HCT116 (cell line): ENCODE results near the gene DCAF6. TPM values are rescaled to one million over a fixed set of nuclear protein-coding genes. Genes with fewer than 3 reads are reported as not detected.

Experiments
- ATAC-seq: fragments of 200-7000 bp; cut with Tn5 transposase; 2 replicates; pipeline ENCODE4 v1.9.1; 2020; ENCODE audit warnings: mild to moderate bottlenecking, moderate library complexity
- BruUV-seq: library from RNA; stranded (reverse); fragments of 400-500 nt; replicated peaks from 2 replicates; lab custom pipeline; 2021; lab: Mats Ljungman, UMichigan
- CTCF ChIA-PET: fragments of 300-600 bp; sonication (Branson Sonifier 250); formaldehyde crosslinking; loops from one replicate; lab custom pipeline; 2021; ENCODE audit warnings: antibody characterized with exemption; lab: Charles Lee
- POLR2A ChIA-PET: fragments of 300-600, 350-600 bp; sonication (Branson Sonifier 250); formaldehyde crosslinking; loops from one replicate; lab custom pipeline; 2021; ENCODE audit warnings: antibody characterized with exemption; lab: Charles Lee
- RAD21 ChIA-PET, 2 experiments: fragments of 300-600 bp; sonication (Branson Sonifier 250); formaldehyde crosslinking; loops; one replicate each; lab custom pipeline; 2023; ENCODE audit warnings: low total read pairs in 2 of 2; ENCODE audit not compliant: uncharacterized antibody in 2 of 2, unreplicated experiment in 2 of 2, low non-redundant PET in 1 of 2; lab: Charles Lee
- DNase-seq: peaks from one replicate; pipeline ENCODE4 v3.0.0-alpha.2; 2010; ENCODE audit warnings: low read depth, low spot score
- H2AFZ ChIP-seq: fragments of 200-600 bp; shearing (Covaris generic), sonication (generic); 2 replicates; pipeline ENCODE4 v1.6.1; 2017; ENCODE audit warnings: low read depth, mixed run types, mixed read lengths, antibody characterized with exemption, low read length; ENCODE audit not compliant: poor library complexity, severe bottlenecking
- H3K27ac ChIP-seq: 2 replicates; pipeline ENCODE4 v1.5.1; 2012; ENCODE audit warnings: low read depth, low read length
- H3K27me3 ChIP-seq: fragments of 200-600 bp; sonication (generic); 2 replicates; pipeline ENCODE4 v1.6.1; 2016; ENCODE audit warnings: mixed run types, low read length, mixed read lengths; ENCODE audit not compliant: insufficient read depth
- H3K36me3 ChIP-seq, 2 experiments: fragments of 200-500 bp in 1 of 2; fragments of 200-600 bp in 1 of 2; sonication (Bioruptor generic) in 1 of 2; sonication (generic) in 1 of 2; 2 replicates each; pipeline versions ENCODE4 v1.5.1 to v1.6.1; 2014 to 2016; ENCODE audit warnings: low read length in 2 of 2, inconsistent platforms in 1 of 2, mixed read lengths in 1 of 2, mixed run types in 1 of 2; ENCODE audit not compliant: insufficient read depth in 2 of 2, control insufficient read depth in 1 of 2
- H3K4me1 ChIP-seq, 2 experiments: fragments of 200-600 bp in 1 of 2; sonication (generic) in 1 of 2; 2 replicates each; pipeline versions ENCODE4 v1.5.1 to v1.6.1; 2012 to 2017; ENCODE audit warnings: low read length in 2 of 2, inconsistent platforms in 1 of 2, mild to moderate bottlenecking in 1 of 2, mixed read lengths in 1 of 2, mixed run types in 1 of 2, moderate library complexity in 1 of 2; ENCODE audit not compliant: insufficient read depth in 2 of 2, control insufficient read depth in 1 of 2
- H3K4me2 ChIP-seq: fragments of 200-600 bp; sonication (generic); 2 replicates; pipeline ENCODE4 v1.6.1; 2017; ENCODE audit warnings: mixed run types, low read length, mixed read lengths
- H3K4me3 ChIP-seq, 2 experiments: fragments of 200-600 bp in 1 of 2; sonication (generic) in 1 of 2; replicated peaks in 1 of 2; 2 replicates each; pipeline ENCODE4 v1.5.1; 2011 to 2016; ENCODE audit warnings: low read length in 2 of 2, control low read depth in 1 of 2, low read depth in 1 of 2, mild to moderate bottlenecking in 1 of 2, mixed read lengths in 1 of 2, mixed run types in 1 of 2
- H3K79me2 ChIP-seq: fragments of 200-600 bp; sonication (generic); 2 replicates; pipeline ENCODE4 v1.6.1; 2017; ENCODE audit warnings: mild to moderate bottlenecking, mixed run types, low read length, moderate library complexity, mixed read lengths; ENCODE audit not compliant: insufficient read depth
- H3K9ac ChIP-seq: fragments of 200-600 bp; sonication (generic); 2 replicates; pipeline ENCODE4 v1.6.1; 2016; ENCODE audit warnings: low read length, mixed read lengths
- H3K9me2 ChIP-seq: fragments of 200-600 bp; sonication (generic), shearing (Covaris generic); 2 replicates; pipeline ENCODE4 v1.6.1; 2017; ENCODE audit warnings: mixed run types, mild to moderate bottlenecking, moderate library complexity; ENCODE audit not compliant: insufficient read depth
- H3K9me3 ChIP-seq, 2 experiments: fragments of 200-500 bp in 1 of 2; fragments of 200-600 bp in 1 of 2; sonication (Bioruptor generic) in 1 of 2; sonication (generic) in 1 of 2; 2 replicates each; pipeline ENCODE4 v1.6.1; 2014 to 2017; ENCODE audit warnings: low read length in 2 of 2, mixed read lengths in 2 of 2, inconsistent platforms in 1 of 2, low read depth in 1 of 2, mild to moderate bottlenecking in 1 of 2, mixed run types in 1 of 2, moderate library complexity in 1 of 2; ENCODE audit not compliant: control insufficient read depth in 1 of 2, insufficient read depth in 1 of 2
- H4K20me1 ChIP-seq: fragments of 200-600 bp; sonication (generic), shearing (Covaris generic); 2 replicates; pipeline ENCODE4 v1.6.1; 2017; ENCODE audit warnings: mixed run types, mild to moderate bottlenecking, moderate library complexity; ENCODE audit not compliant: insufficient read depth
- CBX3 ChIP-seq: IDR thresholded peaks from 2 replicates; pipeline ENCODE4 v1.6.1; 2012; ENCODE audit warnings: low read depth
- ELF1 ChIP-seq: IDR thresholded peaks from 2 replicates; pipeline ENCODE4 v1.6.1; 2012; ENCODE audit warnings: low read depth, borderline replicate concordance
- EZH2 ChIP-seq: fragments of 200-600 bp; sonication (generic); IDR thresholded peaks from 2 replicates; pipeline ENCODE4 v1.6.1; 2017; ENCODE audit warnings: antibody characterized with exemption, mixed run types
- FOSL1 ChIP-seq: IDR thresholded peaks from 2 replicates; pipeline ENCODE4 v1.6.1; 2012; ENCODE audit warnings: low read depth
- POLR2AphosphoS5 ChIP-seq: IDR thresholded peaks from 2 replicates; pipeline ENCODE4 v1.6.1; 2011; ENCODE audit warnings: mild to moderate bottlenecking, low read depth, low read length, moderate library complexity
- SP1 ChIP-seq: IDR thresholded peaks from 2 replicates; pipeline ENCODE4 v1.6.1; 2012; ENCODE audit warnings: low read depth
- SRF ChIP-seq: IDR thresholded peaks from 2 replicates; pipeline ENCODE4 v1.6.1; 2012; ENCODE audit warnings: low read depth
- YY1 ChIP-seq: IDR thresholded peaks from 2 replicates; pipeline ENCODE4 v1.6.1; 2011; ENCODE audit warnings: low read length, low read depth, moderate library complexity, mild to moderate bottlenecking; ENCODE audit not compliant: insufficient replicate concordance; ENCODE audit errors: extremely low read depth
- intact Hi-C: fragments of 100-400 bp; cut with micrococcal nuclease; formaldehyde crosslinking; loops from 2 replicates; pipeline ENCODE4 v1.10.0; 2022
- total RNA-seq: library from RNA; stranded (reverse); gene quantifications from one replicate; pipeline ENCODE4 v1.2.1, GENCODE V29; 2021; ENCODE audit not compliant: unreplicated experiment
- TF ChIP-seq, protein P1 (sequence below): IDR thresholded peaks from 2 replicates; pipeline ENCODE4 v1.6.1; 2012; ENCODE audit warnings: low read depth
- TF ChIP-seq, protein P2 (sequence below): IDR thresholded peaks from 2 replicates; pipeline ENCODE4 v1.6.1; 2011; ENCODE audit warnings: mild to moderate bottlenecking, low read length, moderate library complexity; ENCODE audit not compliant: insufficient replicate concordance; ENCODE audit errors: extremely low read depth

The DCAF6 gene
- total RNA-seq, 1 experiment from 2014 or later, result 34.2 TPM

GRCh38 chr1:168031627-168032026 is 95.1 kb downstream of the DCAF6 start:
- ChIA-PET POLR2A (no interaction called here), CTCF (no interaction called here), RAD21 (no interaction called here)
- H3K9me3 ChIP-seq, result no peaks in the 10 kb centered on the region
- no peak overlapping the region for H3K4me2 ChIP-seq
- H3K27ac ChIP-seq, result no peak overlapping the region
- H4K20me1 ChIP-seq, result no peaks in the 10 kb centered on the region
- no peak overlapping the region for H3K4me3 ChIP-seq
- DNase-seq (no peak), ATAC-seq (no peak)
- no peak overlapping the region for H3K9ac ChIP-seq
- H2AFZ ChIP-seq, result no peak overlapping the region
- no peaks in the 10 kb centered on the region for H3K9me2 ChIP-seq
- no peaks in the 10 kb centered on the region for H3K27me3 ChIP-seq
- H3K79me2 ChIP-seq, result no peaks in the 10 kb centered on the region
- H3K36me3 ChIP-seq, result no peaks in the 10 kb centered on the region
- no TSS peak for BruUV-seq
- TF ChIP-seq FOSL1 (no peak), EZH2 (no peak)
- TF ChIP-seq, protein P1, sequence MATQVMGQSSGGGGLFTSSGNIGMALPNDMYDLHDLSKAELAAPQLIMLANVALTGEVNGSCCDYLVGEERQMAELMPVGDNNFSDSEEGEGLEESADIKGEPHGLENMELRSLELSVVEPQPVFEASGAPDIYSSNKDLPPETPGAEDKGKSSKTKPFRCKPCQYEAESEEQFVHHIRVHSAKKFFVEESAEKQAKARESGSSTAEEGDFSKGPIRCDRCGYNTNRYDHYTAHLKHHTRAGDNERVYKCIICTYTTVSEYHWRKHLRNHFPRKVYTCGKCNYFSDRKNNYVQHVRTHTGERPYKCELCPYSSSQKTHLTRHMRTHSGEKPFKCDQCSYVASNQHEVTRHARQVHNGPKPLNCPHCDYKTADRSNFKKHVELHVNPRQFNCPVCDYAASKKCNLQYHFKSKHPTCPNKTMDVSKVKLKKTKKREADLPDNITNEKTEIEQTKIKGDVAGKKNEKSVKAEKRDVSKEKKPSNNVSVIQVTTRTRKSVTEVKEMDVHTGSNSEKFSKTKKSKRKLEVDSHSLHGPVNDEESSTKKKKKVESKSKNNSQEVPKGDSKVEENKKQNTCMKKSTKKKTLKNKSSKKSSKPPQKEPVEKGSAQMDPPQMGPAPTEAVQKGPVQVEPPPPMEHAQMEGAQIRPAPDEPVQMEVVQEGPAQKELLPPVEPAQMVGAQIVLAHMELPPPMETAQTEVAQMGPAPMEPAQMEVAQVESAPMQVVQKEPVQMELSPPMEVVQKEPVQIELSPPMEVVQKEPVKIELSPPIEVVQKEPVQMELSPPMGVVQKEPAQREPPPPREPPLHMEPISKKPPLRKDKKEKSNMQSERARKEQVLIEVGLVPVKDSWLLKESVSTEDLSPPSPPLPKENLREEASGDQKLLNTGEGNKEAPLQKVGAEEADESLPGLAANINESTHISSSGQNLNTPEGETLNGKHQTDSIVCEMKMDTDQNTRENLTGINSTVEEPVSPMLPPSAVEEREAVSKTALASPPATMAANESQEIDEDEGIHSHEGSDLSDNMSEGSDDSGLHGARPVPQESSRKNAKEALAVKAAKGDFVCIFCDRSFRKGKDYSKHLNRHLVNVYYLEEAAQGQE, result no peak
- no peaks in the 10 kb centered on the region for H3K4me1 ChIP-seq
- intact Hi-C loops, result no loop called here

DNA sequence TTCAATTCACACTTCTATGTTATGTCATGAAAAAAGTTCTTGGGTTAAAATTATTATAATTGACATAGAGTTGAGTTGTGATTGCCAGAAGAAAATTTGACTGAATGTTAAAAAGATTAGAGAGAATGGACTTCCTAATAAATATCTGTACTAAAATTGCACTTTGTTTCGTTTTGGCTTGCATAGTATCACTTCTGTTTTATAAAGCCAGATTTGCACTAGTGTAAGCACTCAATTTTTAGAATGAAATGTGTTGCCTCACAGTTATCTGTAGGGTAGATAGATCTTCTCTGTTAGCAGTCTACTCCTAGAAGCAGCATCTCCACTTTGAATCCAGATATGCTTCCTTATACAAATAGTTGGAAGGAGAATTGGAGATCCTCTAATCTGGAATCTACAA is 95.5 kb downstream of the DCAF6 start:
- H3K36me3 ChIP-seq, result no peaks in the 10 kb centered on the region
- no TSS peak for BruUV-seq
- no peaks in the 10 kb centered on the region for H3K27me3 ChIP-seq
- POLR2A ChIA-PET, result no interaction called here
- no peaks in the 10 kb centered on the region for H3K79me2 ChIP-seq
- no peaks in the 10 kb centered on the region for H3K9me2 ChIP-seq
- H4K20me1 ChIP-seq, result no peaks in the 10 kb centered on the region
- no peak overlapping the region for H3K4me2 ChIP-seq
- CTCF ChIA-PET, result no interaction called here
- no peaks in the 10 kb centered on the region for H3K4me1 ChIP-seq
- ATAC-seq (no peak), DNase-seq (no peak)
- no peak overlapping the region for H3K27ac ChIP-seq
- no peak overlapping the region for H3K9ac ChIP-seq
- no peaks in the 10 kb centered on the region for H3K9me3 ChIP-seq
- intact Hi-C loops, result no loop called here
- no peak overlapping the region for H3K4me3 ChIP-seq
- RAD21 ChIA-PET, result no interaction called here
- no peak overlapping the region for H2AFZ ChIP-seq
- TF ChIP-seq SRF (no peak), EZH2 (no peak), FOSL1 (no peak), YY1 (no peak), ELF1 (no peak), POLR2AphosphoS5 (no peak), SP1 (no peak), CBX3 (no peak)
- TF ChIP-seq, protein P1, result no peak
- TF ChIP-seq, protein P2, sequence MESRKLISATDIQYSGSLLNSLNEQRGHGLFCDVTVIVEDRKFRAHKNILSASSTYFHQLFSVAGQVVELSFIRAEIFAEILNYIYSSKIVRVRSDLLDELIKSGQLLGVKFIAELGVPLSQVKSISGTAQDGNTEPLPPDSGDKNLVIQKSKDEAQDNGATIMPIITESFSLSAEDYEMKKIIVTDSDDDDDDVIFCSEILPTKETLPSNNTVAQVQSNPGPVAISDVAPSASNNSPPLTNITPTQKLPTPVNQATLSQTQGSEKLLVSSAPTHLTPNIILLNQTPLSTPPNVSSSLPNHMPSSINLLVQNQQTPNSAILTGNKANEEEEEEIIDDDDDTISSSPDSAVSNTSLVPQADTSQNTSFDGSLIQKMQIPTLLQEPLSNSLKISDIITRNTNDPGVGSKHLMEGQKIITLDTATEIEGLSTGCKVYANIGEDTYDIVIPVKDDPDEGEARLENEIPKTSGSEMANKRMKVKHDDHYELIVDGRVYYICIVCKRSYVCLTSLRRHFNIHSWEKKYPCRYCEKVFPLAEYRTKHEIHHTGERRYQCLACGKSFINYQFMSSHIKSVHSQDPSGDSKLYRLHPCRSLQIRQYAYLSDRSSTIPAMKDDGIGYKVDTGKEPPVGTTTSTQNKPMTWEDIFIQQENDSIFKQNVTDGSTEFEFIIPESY, result no peak
